ENCODE measurements around the gene RAD9A.

DNA sequence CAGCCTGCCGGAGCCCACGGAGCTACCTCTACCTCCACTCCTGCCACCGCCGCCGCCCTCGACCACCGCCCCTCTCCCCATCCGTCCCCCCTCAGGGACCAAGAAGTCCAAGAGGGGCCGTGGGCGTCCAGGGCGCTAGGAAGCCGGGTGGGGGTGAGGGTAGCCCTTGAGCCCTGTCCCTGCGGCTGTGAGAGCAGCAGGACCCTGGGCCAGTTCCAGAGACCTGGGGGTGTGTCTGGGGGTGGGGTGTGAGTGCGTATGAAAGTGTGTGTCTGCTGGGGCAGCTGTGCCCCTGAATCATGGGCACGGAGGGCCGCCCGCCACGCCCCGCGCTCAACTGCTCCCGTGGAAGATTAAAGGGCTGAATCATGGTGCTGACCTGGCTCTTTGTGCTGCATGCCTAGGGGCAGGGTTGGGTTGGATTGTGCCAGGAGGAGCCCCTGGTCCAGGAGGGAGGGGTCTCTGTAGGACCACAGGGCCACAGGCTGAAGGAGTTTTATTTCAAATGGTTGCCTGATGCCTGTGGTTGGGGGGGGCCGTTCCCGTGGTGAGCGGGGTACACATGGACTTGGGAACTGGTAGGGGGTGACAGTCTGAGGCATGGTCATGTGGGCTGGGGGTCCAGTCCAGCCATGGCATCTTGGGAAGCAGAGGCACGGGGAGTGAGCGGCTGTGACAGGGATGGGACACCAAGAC lies 43.4 kb downstream of the RAD9A start:
- TF ChIP-seq, protein P1, sequence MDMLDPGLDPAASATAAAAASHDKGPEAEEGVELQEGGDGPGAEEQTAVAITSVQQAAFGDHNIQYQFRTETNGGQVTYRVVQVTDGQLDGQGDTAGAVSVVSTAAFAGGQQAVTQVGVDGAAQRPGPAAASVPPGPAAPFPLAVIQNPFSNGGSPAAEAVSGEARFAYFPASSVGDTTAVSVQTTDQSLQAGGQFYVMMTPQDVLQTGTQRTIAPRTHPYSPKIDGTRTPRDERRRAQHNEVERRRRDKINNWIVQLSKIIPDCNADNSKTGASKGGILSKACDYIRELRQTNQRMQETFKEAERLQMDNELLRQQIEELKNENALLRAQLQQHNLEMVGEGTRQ (IDR thresholded peaks at IDR 0.05; ENCODE audit: low read depth, low read length), result no peak
- TF ChIP-seq CTCF (conservative IDR thresholded peaks at IDR 0.05; ENCODE audit: low read depth, low read length) (no peak), POLR2A (IDR thresholded peaks at IDR 0.05; ENCODE audit: low read depth, low read length) (no peak), BHLHE40 (IDR thresholded peaks at IDR 0.05; ENCODE audit: low read depth, low read length) (no peak), SMC3 (IDR thresholded peaks at IDR 0.05; ENCODE audit: low read depth, low read length) (no peak)
